Measurements from ENCODE around the gene DENND2C. TPM values are rescaled to one million over a fixed set of nuclear protein-coding genes. Genes with fewer than 3 reads are reported as not detected.

DENND2C gene
- total RNA-seq, 1 experiment from 2014 or later = 3.6 TPM

- Histone ChIP-seq H3K23ac (ENCODE audit: insufficient read length, low read depth, low read length) (no peak overlapping the region), H3K79me1 (ENCODE audit: insufficient read depth, low read depth, low read length, poor library complexity, severe bottlenecking) (no peaks in the 10 kb centered on the region), H3K4me1 (ENCODE audit: insufficient read depth, low read length) (no peaks in the 10 kb centered on the region), H3K23me2 (ENCODE audit: insufficient read length, low read depth, low read length, poor library complexity, severe bottlenecking) (peaks cover 14% of the 10 kb centered on the region), H3K9ac (ENCODE audit: extremely low read depth, insufficient read length, low read length) (peak overlapping the region; percentile 69), H3K9me3 (ENCODE audit: control insufficient read depth, low read depth, low read length) (no peaks in the 10 kb centered on the region), H3K4me2 (ENCODE audit: insufficient read depth, insufficient read length, low read length) (peak overlapping the region; percentile 99), H2BK5ac (ENCODE audit: insufficient read length, low read length) (no peak overlapping the region), H4K8ac (replicated peaks; ENCODE audit: insufficient read length, low read depth, low read length) (no peak overlapping the region), H2BK120ac (ENCODE audit: low read depth, low read length, poor library complexity, severe bottlenecking) (no peak overlapping the region), H2BK12ac (ENCODE audit: insufficient read length, low read depth, low read length) (no peak overlapping the region), H3K18ac (ENCODE audit: insufficient read length, low read depth, low read length) (no peak overlapping the region), H2BK20ac (ENCODE audit: low read depth, low read length, poor library complexity, severe bottlenecking) (no peak overlapping the region), H3K4ac (ENCODE audit: low read depth, low read length) (no peak overlapping the region), H3T11ph (ENCODE audit: low read length) (no peak overlapping the region), H2AK5ac (ENCODE audit: insufficient read length, low read length) (no peak overlapping the region), H4K5ac (ENCODE audit: insufficient read length, low read depth, low read length) (no peak overlapping the region), H2BK15ac (ENCODE audit: low read depth, low read length) (no peak overlapping the region), H3K14ac (ENCODE audit: insufficient read depth, low read length) (no peak overlapping the region), H3K79me2 (ENCODE audit: insufficient read depth, low read length) (no peaks in the 10 kb centered on the region), H4K91ac (ENCODE audit: insufficient read length, low read depth, low read length) (no peak overlapping the region), H4K20me1 (ENCODE audit: control insufficient read depth, insufficient read depth, insufficient read length) (no peaks in the 10 kb centered on the region), H3K56ac (ENCODE audit: insufficient read length, low read depth, low read length) (no peak overlapping the region), H3K27ac (ENCODE audit: insufficient read length, low read depth, low read length) (no peak overlapping the region), H3K27me3 (ENCODE audit: insufficient read depth, low read length) (no peaks in the 10 kb centered on the region), H2AFZ (ENCODE audit: low read length) (no peak overlapping the region)
- H3K4me1 Mint-ChIP-seq = peaks cover 9% of the 10 kb centered on the region in 2 experiments
- DNase-seq = no peak
- no CpG with 5 or more reads among the region's 13 CpGs for WGBS (ENCODE audit: extremely low coverage, insufficient read length, low lambda C conversion rate)
- H3K4me3 Mint-ChIP-seq = peak overlapping the region; percentile 82 to 93
- no peaks in the 10 kb centered on the region for H3K36me3 Mint-ChIP-seq (ENCODE audit: insufficient read depth in 1 of 3, low read depth in 3 of 3)
- H3K9me3 Mint-ChIP-seq = no peaks in the 10 kb centered on the region; a peak in 1 of 5 replicates
- H3K27ac Mint-ChIP-seq = no peak overlapping the region; a peak in 1 of 7 replicates
- H3K27me3 Mint-ChIP-seq (ENCODE audit: low read depth) = peaks cover 22% of the 10 kb centered on the region
- TF ChIP-seq CTCF (conservative IDR thresholded peaks at IDR 0.05) = no peak
Measured at GRCh38 chr1:114668784-114669561, 876 bp downstream of the DENND2C start.
